Neural cell (in vitro differentiated cells): ENCODE data around the gene TRABD2A.

Experiments
- CTCF ChIP-seq: fragments of 450-650 bp; IDR thresholded peaks from 2 replicates; pipeline ENCODE4 v1.5.1; 2014; ENCODE audit warnings: antibody characterized with exemption, mild to moderate bottlenecking, moderate library complexity; ENCODE audit not compliant: poor library complexity, severe bottlenecking
- EP300 ChIP-seq: fragments of 450-650 bp; conservative IDR thresholded peaks from 2 replicates; pipeline ENCODE4 v1.6.1; 2014; ENCODE audit warnings: antibody characterized with exemption, mild to moderate bottlenecking, moderate library complexity; ENCODE audit not compliant: poor library complexity, severe bottlenecking
- MXI1 ChIP-seq: fragments of 450-650 bp; conservative IDR thresholded peaks from 2 replicates; pipeline ENCODE4 v1.6.1; 2014; ENCODE audit warnings: antibody characterized with exemption, mild to moderate bottlenecking; ENCODE audit not compliant: poor library complexity, severe bottlenecking
- REST ChIP-seq: IDR thresholded peaks from 2 replicates; pipeline ENCODE4 v1.6.1; 2012; ENCODE audit warnings: borderline replicate concordance
- TAF1 ChIP-seq: IDR thresholded peaks from 2 replicates; pipeline ENCODE4 v1.6.1; 2012; ENCODE audit warnings: low read depth

- no peak for TF ChIP-seq CTCF
- TF ChIP-seq REST = no peak
- TF ChIP-seq MXI1 = no peak
- no peak for TF ChIP-seq TAF1
- no peak for TF ChIP-seq EP300
Measured at GRCh38 chr2:84911135-84911678, 30.3 kb upstream of the TRABD2A start.
